ENCODE results near the gene ZNF41. TPM values are rescaled to one million over a fixed set of nuclear protein-coding genes. Genes with fewer than 3 reads are reported as not detected.

Gene ZNF41
- total and polyA plus RNA-seq, 4 donors: 1.9 to 5.0 (median 2.5) TPM

DNA sequence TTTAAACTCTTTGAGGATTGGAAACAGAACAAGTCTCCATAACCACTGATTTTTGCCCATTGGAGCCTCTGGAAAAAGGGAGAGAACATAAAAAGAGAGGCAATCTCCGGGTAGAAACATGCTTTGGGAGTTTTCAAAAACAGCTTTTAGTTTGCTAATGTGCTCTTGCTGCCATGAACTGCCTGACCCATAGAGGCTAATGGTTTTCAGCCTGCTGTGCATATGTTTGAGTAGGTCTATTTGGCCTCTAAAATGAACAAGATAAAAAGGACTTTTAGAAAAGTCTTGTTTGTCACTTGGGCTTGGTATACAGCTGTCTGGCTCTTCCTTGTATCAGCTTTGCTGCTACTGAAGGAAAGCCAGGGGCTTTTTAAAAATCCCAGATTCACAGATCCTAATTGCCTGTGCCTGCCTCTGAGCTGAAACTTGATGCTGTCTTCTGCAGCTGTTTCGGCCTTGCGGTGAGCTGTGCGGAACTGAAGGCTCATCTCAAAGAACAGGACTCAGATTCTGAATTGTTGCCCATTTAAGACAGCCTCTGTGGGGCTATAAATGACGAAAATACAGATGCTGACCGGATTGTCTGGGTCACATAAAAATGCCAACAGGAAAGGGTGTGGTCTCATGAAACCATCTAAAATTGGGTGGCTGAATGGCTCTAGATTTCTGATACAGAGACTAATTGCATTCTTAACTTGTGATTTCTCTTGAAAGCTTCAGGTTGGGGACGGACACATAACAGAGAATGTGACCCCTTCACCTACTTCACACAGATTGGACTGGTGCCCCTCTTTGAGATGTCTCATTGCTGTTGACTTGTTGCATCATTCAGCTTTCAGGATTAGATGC, 18.4 kb upstream of the ZNF41 start:
- Histone ChIP-seq H3K27me3 (ENCODE audit: control insufficient read depth in 4 of 4, insufficient read depth in 4 of 4, low read length in 3 of 4) (peaks cover 0 to 6% (median 0%) of the 10 kb centered on the region in 4 donors), H3K4me1 (ENCODE audit: control insufficient read depth in 4 of 4, insufficient read depth in 4 of 4, low read length in 3 of 4) (no peaks in the 10 kb centered on the region), H3K9ac (ENCODE audit: low read depth in 1 of 2, low read length in 2 of 2) (no peak overlapping the region), H3K9me3 (ENCODE audit: control insufficient read depth in 4 of 4, low read length in 3 of 4) (no peaks in the 10 kb centered on the region), H3K4me3 (ENCODE audit: low read depth in 1 of 3, low read length in 3 of 3) (no peak overlapping the region), H3K27ac (ENCODE audit: low read depth in 1 of 2, low read length in 2 of 2) (no peak overlapping the region), H3K36me3 (ENCODE audit: control insufficient read depth in 4 of 4, insufficient read depth in 3 of 4, low read depth in 1 of 4, low read length in 3 of 4) (no peaks in the 10 kb centered on the region)
- no peak for DNase-seq (ENCODE audit: low spot score)
- TF ChIP-seq GABPA (IDR thresholded peaks at IDR 0.05 in 1 of 2, conservative IDR thresholded peaks at IDR 0.05 in 1 of 2): no peak
- WGBS: 63% methylated on average over 7 of the region's 7 CpGs

- H3K36me3 ChIP-seq (ENCODE audit: control insufficient read depth in 4 of 4, insufficient read depth in 3 of 4, low read depth in 1 of 4, low read length in 3 of 4): no peaks in the 10 kb centered on the region
- DNase-seq (ENCODE audit: low spot score): no peak
- peaks cover 0 to 6% (median 0%) of the 10 kb centered on the region in 4 donors for H3K27me3 ChIP-seq (ENCODE audit: control insufficient read depth in 4 of 4, insufficient read depth in 4 of 4, low read length in 3 of 4)
- TF ChIP-seq GABPA (IDR thresholded peaks at IDR 0.05 in 1 of 2, conservative IDR thresholded peaks at IDR 0.05 in 1 of 2) (no peak), ATF3 (IDR thresholded peaks at IDR 0.05) (no peak), HNF4G (IDR thresholded peaks at IDR 0.05) (no peak), MAX (IDR thresholded peaks at IDR 0.05) (no peak), CTCF (IDR thresholded peaks at IDR 0.05; ENCODE audit: low read depth, low read length, missing input control) (no peak), NR2F2 (IDR thresholded peaks at IDR 0.05) (no peak), TAF1 (conservative IDR thresholded peaks at IDR 0.05) (no peak), SP1 (IDR thresholded peaks at IDR 0.05) (no peak), YY1 (IDR thresholded peaks at IDR 0.05) (no peak), JUND (IDR thresholded peaks at IDR 0.05) (no peak), FOXA2 (IDR thresholded peaks at IDR 0.05) (no peak)
- H3K9ac ChIP-seq (ENCODE audit: low read depth in 1 of 2, low read length in 2 of 2): no peak overlapping the region
- 90% methylated on average over 5 of the region's 5 CpGs for WGBS
- no peak overlapping the region for H3K27ac ChIP-seq (ENCODE audit: low read depth in 1 of 2, low read length in 2 of 2)
- H3K9me3 ChIP-seq (ENCODE audit: control insufficient read depth in 4 of 4, low read length in 3 of 4): no peaks in the 10 kb centered on the region
- H3K4me1 ChIP-seq (ENCODE audit: control insufficient read depth in 4 of 4, insufficient read depth in 4 of 4, low read length in 3 of 4): no peaks in the 10 kb centered on the region
- H3K4me3 ChIP-seq (ENCODE audit: low read depth in 1 of 3, low read length in 3 of 3): no peak overlapping the region
Observed at GRCh38 chrX:47500554-47500953, 17.5 kb upstream of the ZNF41 start.

DNA sequence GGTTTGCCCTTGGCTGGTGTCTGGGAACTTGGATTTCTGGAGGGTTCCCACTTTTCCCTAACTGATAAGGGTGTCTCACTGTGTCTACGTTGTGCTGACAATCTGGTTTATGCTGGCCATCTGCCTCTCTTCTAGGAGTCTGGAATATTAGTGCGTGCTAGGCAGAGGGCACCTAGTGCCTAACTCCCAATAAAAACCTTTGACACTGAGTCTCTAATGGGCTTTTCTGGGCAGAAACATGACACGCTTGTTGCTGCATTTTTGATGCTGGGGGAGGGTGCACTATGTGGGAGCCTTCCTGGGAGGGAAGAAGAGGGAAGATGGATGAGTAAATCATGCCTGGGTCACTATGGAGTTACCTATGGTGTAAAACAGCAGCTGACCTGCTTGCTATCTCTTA, 16.3 kb upstream of the ZNF41 start:
- H3K27me3 ChIP-seq (ENCODE audit: control insufficient read depth in 4 of 4, insufficient read depth in 4 of 4, low read length in 3 of 4): peaks cover 0 to 3% (median 0%) of the 10 kb centered on the region in 4 donors
- 85% methylated on average over 3 of the region's 3 CpGs for WGBS

More for the DNA sequence above, 16.3 kb upstream of the ZNF41 start:
- TF ChIP-seq GABPA (IDR thresholded peaks at IDR 0.05 in 1 of 2, conservative IDR thresholded peaks at IDR 0.05 in 1 of 2): no peak
- TF ChIP-seq YY1 (IDR thresholded peaks at IDR 0.05): no peak
- no peak for TF ChIP-seq RAD21 (IDR thresholded peaks at IDR 0.05)
- no peak for TF ChIP-seq HNF4G (IDR thresholded peaks at IDR 0.05)
- TF ChIP-seq RXRA (IDR thresholded peaks at IDR 0.05): no peak
- no peak for TF ChIP-seq ATF3 (IDR thresholded peaks at IDR 0.05)
- no peak for TF ChIP-seq NR2F2 (IDR thresholded peaks at IDR 0.05)
- no peak for TF ChIP-seq FOXA2 (IDR thresholded peaks at IDR 0.05)
- TF ChIP-seq HNF4A (conservative IDR thresholded peaks at IDR 0.05): no peak
- TF ChIP-seq FOXA1 (IDR thresholded peaks at IDR 0.05): no peak
- no peak for TF ChIP-seq REST (IDR thresholded peaks at IDR 0.05)
- no peak for TF ChIP-seq MAX (IDR thresholded peaks at IDR 0.05)
- TF ChIP-seq EGR1 (IDR thresholded peaks at IDR 0.05; ENCODE audit: low read depth in 2 of 2): no peak
- TF ChIP-seq TAF1 (conservative IDR thresholded peaks at IDR 0.05): no peak
- H3K9me3 ChIP-seq (ENCODE audit: control insufficient read depth in 4 of 4, low read length in 3 of 4): peaks cover 0 to 3% (median 0%) of the 10 kb centered on the region in 4 donors
- H3K4me1 ChIP-seq (ENCODE audit: control insufficient read depth in 4 of 4, insufficient read depth in 4 of 4, low read length in 3 of 4): no peaks in the 10 kb centered on the region
- H3K36me3 ChIP-seq (ENCODE audit: control insufficient read depth in 4 of 4, insufficient read depth in 3 of 4, low read depth in 1 of 4, low read length in 3 of 4): no peaks in the 10 kb centered on the region
- no peak overlapping the region for H3K27ac ChIP-seq (ENCODE audit: low read depth in 1 of 2, low read length in 2 of 2)
- H3K9ac ChIP-seq (ENCODE audit: low read depth in 1 of 2, low read length in 2 of 2): no peak overlapping the region
- H3K4me3 ChIP-seq (ENCODE audit: low read depth in 1 of 3, low read length in 3 of 3): no peak overlapping the region
- DNase-seq (ENCODE audit: low spot score): no peak
